ENCODE data around the gene ZNF621.

GRCh38 chr3:40528426-40528825 lies 3.7 kb downstream of the ZNF621 start:
- TF ChIP-seq CTCF (IDR thresholded peaks at IDR 0.05) (no peak), POLR2A (IDR thresholded peaks at IDR 0.05) (no peak), POLR2AphosphoS5 (IDR thresholded peaks at IDR 0.05; ENCODE audit: insufficient read depth in 1 of 2, low read depth in 1 of 2) (no peak)
